HUES64 (cell line): ENCODE results near the gene CDC42EP4.
"Not testable (repeated sequence)": the region's sequence is repeated elsewhere in the genome, so short reads cannot be mapped to it uniquely, and the experiment has no call there.

ENCODE experiments used
- H3K27ac ChIP-seq: 2 replicates; pipeline ENCODE4 v1.7.0; 2013; ENCODE audit warnings: low read depth, low read length, inconsistent platforms
- H3K27me3 ChIP-seq: 2 replicates; pipeline ENCODE4 v1.6.1; 2013; ENCODE audit warnings: mild to moderate bottlenecking, low read length; ENCODE audit not compliant: insufficient read depth
- H3K36me3 ChIP-seq: 2 replicates; pipeline ENCODE4 v1.6.1; 2013; ENCODE audit warnings: mild to moderate bottlenecking, low read length; ENCODE audit not compliant: insufficient read depth
- H3K4me1 ChIP-seq: 2 replicates; pipeline ENCODE4 v1.6.1; 2013; ENCODE audit warnings: mild to moderate bottlenecking, low read length, moderate library complexity; ENCODE audit not compliant: insufficient read depth
- H3K4me3 ChIP-seq: 2 replicates; pipeline ENCODE4 v1.5.1; 2013; ENCODE audit warnings: mild to moderate bottlenecking, low read length, moderate library complexity
- H3K9ac ChIP-seq: 2 replicates; pipeline ENCODE4 v1.6.1; 2013; ENCODE audit warnings: mild to moderate bottlenecking, low read depth, low read length
- H3K9me3 ChIP-seq: 2 replicates; pipeline ENCODE4 v1.6.1; 2013; ENCODE audit warnings: low read depth, low read length; ENCODE audit not compliant: insufficient read depth
- whole genome bisulfite sequencing: fragments of 150-250, 120-280 bp; methylation state at CpG from one replicate; pipeline ENCODE4 v1.1.7; 2013; ENCODE audit warnings: missing lambda C conversion rate; 5-methylcytosine and 5-hydroxymethylcytosine counted together

The CDC42EP4 gene

GRCh38 chr17:73318427-73318813, 6.6 kb upstream of the CDC42EP4 start:
- Histone ChIP-seq H3K9ac (no peak overlapping the region), H3K4me1 (peaks cover 8% of the 10 kb centered on the region), H3K9me3 (no peaks in the 10 kb centered on the region), H3K27ac (no peak overlapping the region), H3K27me3 (peaks cover 3% of the 10 kb centered on the region; the same call in 1 of the 2 replicates), H3K4me3 (no peak overlapping the region), H3K36me3 (no peaks in the 10 kb centered on the region)
- 91% methylated on average over 8 of the region's 8 CpGs for WGBS

- Histone ChIP-seq H3K4me1 (peaks cover 12% of the 10 kb centered on the region), H3K36me3 (no peaks in the 10 kb centered on the region), H3K27me3 (peaks cover 7% of the 10 kb centered on the region), H3K4me3 (no peak overlapping the region), H3K27ac (no peak overlapping the region), H3K9ac (no peak overlapping the region), H3K9me3 (no peaks in the 10 kb centered on the region)
- 83% methylated on average over 9 of the region's 9 CpGs for WGBS
These were observed 6.0 kb upstream of the CDC42EP4 start for GRCh38 chr17:73317513-73318426.

GRCh38 chr17:73316919-73317505, 5.2 kb upstream of the CDC42EP4 start:
- Histone ChIP-seq H3K27me3 (peaks cover 13% of the 10 kb centered on the region), H3K36me3 (no peaks in the 10 kb centered on the region), H3K4me3 (no peak overlapping the region), H3K9me3 (no peaks in the 10 kb centered on the region), H3K4me1 (peaks cover 18% of the 10 kb centered on the region), H3K27ac (no peak overlapping the region), H3K9ac (no peak overlapping the region)
- 64% methylated on average over 8 of the region's 8 CpGs for WGBS

- Histone ChIP-seq H3K4me1 (peaks cover 18% of the 10 kb centered on the region), H3K27me3 (peaks cover 13% of the 10 kb centered on the region), H3K27ac (no peak overlapping the region), H3K9me3 (no peaks in the 10 kb centered on the region), H3K9ac (no peak overlapping the region), H3K4me3 (no peak overlapping the region), H3K36me3 (no peaks in the 10 kb centered on the region)
- 71% methylated on average over 4 of the region's 5 CpGs for WGBS
These were observed 3.7 kb upstream of the CDC42EP4 start for GRCh38 chr17:73315471-73315870.

- H3K9ac ChIP-seq: no peak overlapping the region
These were observed 1.8 kb upstream of the CDC42EP4 start for GRCh38 chr17:73313526-73314127.

GRCh38 chr17:73312887-73313286, 1.1 kb upstream of the CDC42EP4 start:
- not testable (repeated sequence) for H3K36me3 ChIP-seq, H3K9me3 ChIP-seq, H3K9ac ChIP-seq
- Histone ChIP-seq H3K27me3 (peaks cover 13% of the 10 kb centered on the region), H3K4me3 (peak overlapping the region; percentile 94; the same call in 1 of the 2 replicates), H3K27ac (peak overlapping the region; percentile 68; the same call in 1 of the 2 replicates), H3K4me1 (peaks cover 28% of the 10 kb centered on the region)
- 34% methylated on average over 9 of the region's 11 CpGs for WGBS

More at GRCh38 chr17:73313526-73314127, 1.8 kb upstream of the CDC42EP4 start:
- Histone ChIP-seq H3K4me1 (peaks cover 28% of the 10 kb centered on the region), H3K27ac (peak overlapping the region; percentile 81; the same call in 1 of the 2 replicates), H3K4me3 (no peak overlapping the region), H3K36me3 (no peaks in the 10 kb centered on the region), H3K9me3 (no peaks in the 10 kb centered on the region), H3K27me3 (peaks cover 13% of the 10 kb centered on the region)
- 45% methylated on average over 8 of the region's 8 CpGs for WGBS

- WGBS: under 1% methylated on average over 38 of the region's 38 CpGs
- H3K36me3 ChIP-seq: no peaks in the 10 kb centered on the region
- peak overlapping the region; percentile 83; the same call in 1 of the 2 replicates for H3K27ac ChIP-seq
- peak overlapping the region; percentile 94 for H3K4me3 ChIP-seq
- peaks cover 13% of the 10 kb centered on the region for H3K27me3 ChIP-seq
- peak overlapping the region; percentile 81 for H3K9ac ChIP-seq
- H3K4me1 ChIP-seq: peaks cover 24% of the 10 kb centered on the region
- H3K9me3 ChIP-seq: no peaks in the 10 kb centered on the region
These were observed 397 bp downstream of the CDC42EP4 start for GRCh38 chr17:73311428-73311780.

GRCh38 chr17:73309727-73310596, 1.8 kb downstream of the CDC42EP4 start:
- H3K9ac ChIP-seq: peak overlapping the region; percentile 81
- no peaks in the 10 kb centered on the region for H3K36me3 ChIP-seq
- H3K27me3 ChIP-seq: peaks cover 13% of the 10 kb centered on the region
- H3K27ac ChIP-seq: peak overlapping the region; percentile 83; the same call in 1 of the 2 replicates
- peaks cover 36% of the 10 kb centered on the region for H3K4me1 ChIP-seq
- WGBS: 12% methylated on average over 21 of the region's 21 CpGs
- H3K9me3 ChIP-seq: no peaks in the 10 kb centered on the region
- peak overlapping the region; percentile 94 for H3K4me3 ChIP-seq

GRCh38 chr17:73308959-73309358, 2.8 kb downstream of the CDC42EP4 start:
- H3K27ac ChIP-seq: not testable (repeated sequence)

GRCh38 chr17:73308017-73308823, 3.6 kb downstream of the CDC42EP4 start:
- H3K27me3 ChIP-seq: peaks cover 8% of the 10 kb centered on the region
- H3K4me1 ChIP-seq: peaks cover 35% of the 10 kb centered on the region
- H3K9me3 ChIP-seq: no peaks in the 10 kb centered on the region
- 88% methylated on average over 23 of the region's 23 CpGs for WGBS
- no peak overlapping the region for H3K4me3 ChIP-seq
- no peak overlapping the region for H3K27ac ChIP-seq
- no peak overlapping the region for H3K9ac ChIP-seq
- H3K36me3 ChIP-seq: no peaks in the 10 kb centered on the region

More at GRCh38 chr17:73308959-73309358, 2.8 kb downstream of the CDC42EP4 start:
- H3K9ac ChIP-seq, H3K9me3 ChIP-seq, H3K36me3 ChIP-seq, H3K4me3 ChIP-seq: not testable (repeated sequence)
- Histone ChIP-seq H3K27me3 (peaks cover 13% of the 10 kb centered on the region), H3K4me1 (peaks cover 39% of the 10 kb centered on the region)
- WGBS: 91% methylated on average over 4 of the region's 5 CpGs
